ENCODE measurements around the gene RPL32.

Gene RPL32

GRCh38 chr3:12825156-12825555, 16.2 kb downstream of the RPL32 start:
- ChIA-PET POLR2A (no interaction called here), CTCF (interaction anchor here (0.7 kb wide), 1 partner anchor 1100 kb away, joined by 3 read pairs; no protein-coding TSS in a partner anchor)
- Histone ChIP-seq H3K36me3 (ENCODE audit: control insufficient read depth in 2 of 2, insufficient read depth in 1 of 2, low read length in 2 of 2) (peaks cover 4 to 49% of the 10 kb centered on the region in 2 experiments; a peak in 2 of 3 replicates), H3K4me3 (ENCODE audit: low read depth, low read length) (no peak overlapping the region), H3K27ac (ENCODE audit: extremely low read depth, low read depth, low read length) (no peak overlapping the region), H3K9me3 (ENCODE audit: control insufficient read depth, insufficient read depth, low read depth, low read length) (no peaks in the 10 kb centered on the region), H3K4me1 (ENCODE audit: control insufficient read depth, insufficient read depth, low read length) (no peaks in the 10 kb centered on the region)
- TF ChIP-seq KLF8 (tag by site-specific recombination; IDR thresholded peaks at IDR 0.05) (no peak), ZNF664 (tag by site-specific recombination; IDR thresholded peaks at IDR 0.05) (peak; percentile 51; the same call in 1 of the 2 replicates)

- H3K27ac ChIP-seq (ENCODE audit: extremely low read depth, low read depth, low read length), result no peak overlapping the region
- CTCF ChIA-PET, result interaction anchor here (0.7 kb wide), 1 partner anchor 14 kb away, joined by 3 read pairs; no protein-coding TSS in a partner anchor
- TF ChIP-seq ZNF704 (tag by site-specific recombination; IDR thresholded peaks at IDR 0.05) (no peak), ZBTB17 (tag by site-specific recombination; IDR thresholded peaks at IDR 0.05) (no peak), ZNF26 (tag by site-specific recombination; IDR thresholded peaks at IDR 0.05) (no peak)
Observed at GRCh38 chr3:12824299-12824698, 17.1 kb downstream of the RPL32 start.

GRCh38 chr3:12822725-12823373, 18.5 kb downstream of the RPL32 start:
- Histone ChIP-seq H3K4me3 (ENCODE audit: low read depth, low read length) (no peak overlapping the region), H3K27ac (ENCODE audit: extremely low read depth, low read depth, low read length) (0 out of 2 replicates have a peak overlapping the region, but pooled peaks have one; percentile 24), H3K36me3 (ENCODE audit: control insufficient read depth in 2 of 2, insufficient read depth in 1 of 2, low read length in 2 of 2) (peaks cover 0 to 56% of the 10 kb centered on the region in 2 experiments; a peak in 2 of 3 replicates), H3K9me3 (ENCODE audit: control insufficient read depth, insufficient read depth, low read depth, low read length) (no peaks in the 10 kb centered on the region), H3K4me1 (ENCODE audit: control insufficient read depth, insufficient read depth, low read length) (no peaks in the 10 kb centered on the region)
- POLR2A ChIA-PET, result interaction anchor here (1.0 kb wide), 1 partner anchor 11 kb away, joined by 3 read pairs; no protein-coding TSS in a partner anchor
- CTCF ChIA-PET, result interaction anchor here (0.6 to 1.1 kb wide), 6 partner anchors 11 to 497 kb away, joined by 3 to 7 read pairs (median 3); no protein-coding TSS in a partner anchor
- no peak for TF ChIP-seq ZNF510 (tag by site-specific recombination; IDR thresholded peaks at IDR 0.05; ENCODE audit: insufficient replicate concordance)
- TF ChIP-seq ZNF660 (tag by site-specific recombination; IDR thresholded peaks at IDR 0.05), result no peak
- TF ChIP-seq BCL11B (tag by site-specific recombination; IDR thresholded peaks at IDR 0.05; ENCODE audit: low read depth), result no peak
- no peak for TF ChIP-seq SP3 (tag by site-specific recombination; IDR thresholded peaks at IDR 0.05)
- no peak for TF ChIP-seq ZNF362 (tag by site-specific recombination; IDR thresholded peaks at IDR 0.05)
- TF ChIP-seq KLF9 (tag by site-specific recombination; IDR thresholded peaks at IDR 0.05; ENCODE audit: low read depth), result no peak
- no peak for TF ChIP-seq ZNF785 (tag by site-specific recombination; IDR thresholded peaks at IDR 0.05)
- peak; percentile 71; the same call in 1 of the 2 replicates for TF ChIP-seq ZNF366 (tag by site-specific recombination; conservative IDR thresholded peaks at IDR 0.05)
- TF ChIP-seq MZF1 (tag by site-specific recombination; IDR thresholded peaks at IDR 0.05; ENCODE audit: borderline replicate concordance), result no peak
- TF ChIP-seq ZNF138 (tag by site-specific recombination; IDR thresholded peaks at IDR 0.05; ENCODE audit: borderline replicate concordance), result no peak
- peak; percentile 69 for TF ChIP-seq SCRT2 (tag by site-specific recombination; IDR thresholded peaks at IDR 0.05)
- TF ChIP-seq ZNF2 (tag by site-specific recombination; IDR thresholded peaks at IDR 0.05), result 0 out of 2 replicates have a peak, but pooled peaks have one; percentile 19
- peak; percentile 81 for TF ChIP-seq PRDM1 (tag by site-specific recombination; IDR thresholded peaks at IDR 0.05)
- no peak for TF ChIP-seq ZBTB7A (tag by site-specific recombination; IDR thresholded peaks at IDR 0.05; ENCODE audit: low read depth)
- no peak for TF ChIP-seq ZNF639 (tag by site-specific recombination; IDR thresholded peaks at IDR 0.05)
- TF ChIP-seq ZBTB49 (tag by site-specific recombination; IDR thresholded peaks at IDR 0.05; ENCODE audit: low read depth), result no peak

More at GRCh38 chr3:12824299-12824698, 17.1 kb downstream of the RPL32 start:
- Histone ChIP-seq H3K9me3 (ENCODE audit: control insufficient read depth, insufficient read depth, low read depth, low read length) (no peaks in the 10 kb centered on the region), H3K4me1 (ENCODE audit: control insufficient read depth, insufficient read depth, low read length) (no peaks in the 10 kb centered on the region), H3K4me3 (ENCODE audit: low read depth, low read length) (no peak overlapping the region), H3K36me3 (ENCODE audit: control insufficient read depth in 2 of 2, insufficient read depth in 1 of 2, low read length in 2 of 2) (peaks cover 4 to 46% of the 10 kb centered on the region in 2 experiments; a peak in 2 of 3 replicates)
- POLR2A ChIA-PET, result no interaction called here
